Glomerular visceral epithelial cell (primary cell): Measurements from ENCODE around the gene SCO1.
A peak's percentile ranks its signal among the peaks of the same experiment; 100 is the strongest.

Experiments used
- DNase-seq: peaks from one replicate; pipeline ENCODE4 v3.0.0-alpha.2; 2016; ENCODE audit errors: extremely low spot score

The SCO1 gene

GRCh38 chr17:10653987-10654386, 43.3 kb downstream of the SCO1 start:
- DNase-seq: no peak

GRCh38 chr17:10652984-10653659, 44.2 kb downstream of the SCO1 start:
- no peak for DNase-seq

- no peak for DNase-seq
Observed at GRCh38 chr17:10651927-10652326, 45.4 kb downstream of the SCO1 start.

- no peak for DNase-seq
Observed at GRCh38 chr17:10649602-10650001, 47.7 kb downstream of the SCO1 start.

GRCh38 chr17:10648956-10649355, 48.4 kb downstream of the SCO1 start:
- no peak for DNase-seq

GRCh38 chr17:10648381-10648780, 49.0 kb downstream of the SCO1 start:
- no peak for DNase-seq

- peak; percentile 67 for DNase-seq
Observed at GRCh38 chr17:10646392-10646990, 50.8 kb downstream of the SCO1 start.

- DNase-seq: no peak
Observed at GRCh38 chr17:10640475-10640874, 56.9 kb downstream of the SCO1 start.

GRCh38 chr17:10638151-10638550, 59.2 kb downstream of the SCO1 start:
- no peak for DNase-seq

GRCh38 chr17:10635290-10635689, 62.0 kb downstream of the SCO1 start:
- DNase-seq: no peak

- DNase-seq: no peak
Observed at GRCh38 chr17:10633738-10634379, 63.5 kb downstream of the SCO1 start.

- DNase-seq: no peak
Observed at GRCh38 chr17:10631701-10632100, 65.6 kb downstream of the SCO1 start.

- DNase-seq: peak; percentile 32
Observed at GRCh38 chr17:10631048-10631700, 66.2 kb downstream of the SCO1 start.

GRCh38 chr17:10629706-10630105, 67.6 kb downstream of the SCO1 start:
- DNase-seq: no peak

GRCh38 chr17:10628756-10629155, 68.6 kb downstream of the SCO1 start:
- no peak for DNase-seq

- DNase-seq: no peak
Observed at GRCh38 chr17:10626390-10626789, 70.9 kb downstream of the SCO1 start.

GRCh38 chr17:10624969-10625368, 72.4 kb downstream of the SCO1 start:
- DNase-seq: no peak

GRCh38 chr17:10623737-10624338, 73.5 kb downstream of the SCO1 start:
- DNase-seq: no peak

- DNase-seq: no peak
Observed at GRCh38 chr17:10622617-10623485, 74.5 kb downstream of the SCO1 start.
